HepG2 (cell line): Measurements from ENCODE around the gene CDYL2. TPM values are rescaled to one million over a fixed set of nuclear protein-coding genes. Genes with fewer than 3 reads are reported as not detected.

Source experiments
- ATAC-seq: fragments of 200-7000 bp; cut with Tn5 transposase; 3 replicates; pipeline ENCODE4 v1.9.1; 2020; ENCODE audit warnings: mild to moderate bottlenecking, moderate library complexity
- BruUV-seq: library from RNA; stranded (reverse); fragments of 400-500 nt; replicated peaks from 2 replicates; lab custom pipeline; 2021; lab: Mats Ljungman, UMichigan
- CTCF ChIA-PET: fragments of 300-600 bp; formaldehyde crosslinking; extraction: SDS; loops from one replicate; lab custom pipeline; 2021; ENCODE audit warnings: low total read pairs, inconsistent platforms, low intra/inter-chr PET ratio; lab: Yijun Ruan, JAX
- POLR2A ChIA-PET: fragments of 350-600 bp; sonication (Branson Sonifier 250); formaldehyde crosslinking; loops from one replicate; lab custom pipeline; 2020; ENCODE audit warnings: antibody characterized with exemption, inconsistent platforms; lab: Yijun Ruan, JAX
- DNase-seq: peaks from one replicate; pipeline ENCODE4 v3.0.0-alpha.2; 2015; ENCODE audit warnings: low spot score
- FAIRE-seq: peaks from 3 replicates; lab custom pipeline; 2011; peaks lifted over from hg19 to GRCh38; lab: Jason Lieb, UNC
- H2AFZ ChIP-seq: one replicate; pipeline ENCODE4 v1.6.1; 2011; ENCODE audit warnings: low read length, inconsistent platforms
- H3K27ac ChIP-seq: fragments of 300-600 bp; 3 replicates; pipeline ENCODE4 v1.8.0; 2011; ENCODE audit warnings: mixed run types, mild to moderate bottlenecking, mixed read lengths, low read length, inconsistent platforms; ENCODE audit not compliant: insufficient read depth; ENCODE audit errors: extremely low read length
- H3K27me3 ChIP-seq, 2 experiments: fragments of 200-600 bp in 1 of 2; 2 replicates in 1 of 2; 3 replicates in 1 of 2; pipeline versions ENCODE4 v1.6.0 to v1.8.0; 2011; ENCODE audit warnings: low read length in 2 of 2, mild to moderate bottlenecking in 2 of 2, moderate library complexity in 2 of 2, inconsistent platforms in 1 of 2; ENCODE audit not compliant: insufficient read depth in 2 of 2, control insufficient read depth in 1 of 2
- H3K36me3 ChIP-seq, 2 experiments: fragments of 200-600 bp in 1 of 2; replicated peaks in 1 of 2; 2 replicates in 1 of 2; 3 replicates in 1 of 2; pipeline versions ENCODE4 v1.5.1 to v1.8.0; 2011; ENCODE audit warnings: low read length in 2 of 2, inconsistent platforms in 1 of 2; ENCODE audit not compliant: insufficient read depth in 2 of 2, control insufficient read depth in 1 of 2
- H3K4me1 ChIP-seq: 2 replicates; pipeline ENCODE4 v1.5.1; 2012; ENCODE audit warnings: low read length, inconsistent platforms; ENCODE audit not compliant: insufficient read depth
- H3K4me2 ChIP-seq: 2 replicates; pipeline ENCODE4 v1.6.0; 2011; ENCODE audit warnings: low read depth, low read length, inconsistent platforms
- H3K4me3 ChIP-seq, 3 experiments: fragments of 200-600 bp in 1 of 3; sonication (generic), shearing (Covaris generic) in 1 of 3; replicated peaks in 1 of 3; 2 replicates each; pipeline ENCODE4 v1.5.1; 2011 to 2016; ENCODE audit warnings: low read length in 3 of 3, inconsistent platforms in 2 of 3, low read depth in 2 of 3, mild to moderate bottlenecking in 2 of 3, control low read depth in 1 of 3, mixed read lengths in 1 of 3; ENCODE audit not compliant: insufficient read depth in 1 of 3
- H3K79me2 ChIP-seq: one replicate; pipeline ENCODE4 v1.6.1; 2011; ENCODE audit warnings: low read length, inconsistent platforms; ENCODE audit not compliant: insufficient read depth
- H3K9ac ChIP-seq: 2 replicates; pipeline ENCODE4 v1.6.0; 2011; ENCODE audit warnings: mild to moderate bottlenecking, low read depth, low read length, inconsistent platforms; ENCODE audit not compliant: insufficient read depth
- H3K9me3 ChIP-seq: 2 replicates; pipeline ENCODE4 v1.5.1; 2012; ENCODE audit warnings: mild to moderate bottlenecking, low read length
- H4K20me1 ChIP-seq: 2 replicates; pipeline ENCODE4 v1.6.0; 2011; ENCODE audit warnings: inconsistent platforms, mild to moderate bottlenecking, low read length, moderate library complexity; ENCODE audit not compliant: insufficient read depth
- AGO1 ChIP-seq: fragments of 200-400 bp; formaldehyde crosslinking; IDR thresholded peaks from 2 replicates; pipeline ENCODE4 v1.6.1; 2017; ENCODE audit warnings: mild to moderate bottlenecking, low read depth, low read length, moderate library complexity; ENCODE audit not compliant: poor library complexity, severe bottlenecking
- ARNT ChIP-seq: fragments of 450-650 bp; IDR thresholded peaks from 2 replicates; pipeline ENCODE4 v1.6.1; 2017
- BCL6 ChIP-seq: IDR thresholded peaks from 2 replicates; pipeline ENCODE4 v1.6.1; 2016; ENCODE audit warnings: missing genetic modification reagents, missing compliant biosample characterization
- IRF1 ChIP-seq: sonication (generic); formaldehyde crosslinking; IDR thresholded peaks from 2 replicates; pipeline ENCODE4 v1.4.0; 2020; ENCODE audit warnings: low read depth, mild to moderate bottlenecking, missing genetic modification reagents
- IRF2 ChIP-seq: IDR thresholded peaks from 2 replicates; pipeline ENCODE4 v1.6.1; 2018; ENCODE audit warnings: missing genetic modification reagents, missing compliant biosample characterization
- ISL2 ChIP-seq: sonication (generic); formaldehyde crosslinking; IDR thresholded peaks from 2 replicates; pipeline ENCODE4 v1.5.0; 2020; ENCODE audit warnings: missing genetic modification reagents
- KDM1A ChIP-seq: IDR thresholded peaks from 2 replicates; pipeline ENCODE4 v1.6.1; 2016; ENCODE audit warnings: missing compliant biosample characterization
- NFE2L2 ChIP-seq: fragments of 150-350 bp; IDR thresholded peaks from 2 replicates; pipeline ENCODE4 v1.6.1; 2014; ENCODE audit warnings: low read length
- SCMH1 ChIP-seq: sonication (generic); formaldehyde crosslinking; IDR thresholded peaks from 2 replicates; pipeline ENCODE4 v1.9.0; 2021; ENCODE audit warnings: missing genetic modification reagents, mild to moderate bottlenecking, borderline replicate concordance
- ZNF17 ChIP-seq: sonication (generic); formaldehyde crosslinking; IDR thresholded peaks from 2 replicates; pipeline ENCODE4 v1.5.0; 2020; ENCODE audit warnings: mild to moderate bottlenecking, missing genetic modification reagents
- ZNF337 ChIP-seq: sonication (generic); formaldehyde crosslinking; IDR thresholded peaks from 2 replicates; pipeline ENCODE4 v1.5.1; 2020; ENCODE audit warnings: missing genetic modification reagents, low read depth, mild to moderate bottlenecking, borderline replicate concordance
- ZNF362 ChIP-seq: sonication (generic); formaldehyde crosslinking; IDR thresholded peaks from 2 replicates; pipeline ENCODE4 v1.4.0; 2020; ENCODE audit warnings: missing genetic modification reagents, mild to moderate bottlenecking, borderline replicate concordance
- ZNF660 ChIP-seq: sonication (generic); formaldehyde crosslinking; IDR thresholded peaks from 2 replicates; pipeline ENCODE4 v1.5.1; 2020; ENCODE audit warnings: mild to moderate bottlenecking, low read depth, missing genetic modification reagents, borderline replicate concordance
- WGBS: methylation state at CpG from one replicate; pipeline ENCODE4 v1.1.6; 2017; ENCODE audit warnings: low lambda C conversion rate; 5-methylcytosine and 5-hydroxymethylcytosine counted together
- in situ Hi-C: cut with HindIII; loops from 2 replicates; pipeline ENCODE4 v1.10.0; 2017; ENCODE audit warnings: low pct_unique_long_range_greater_than_20kb; ENCODE audit not compliant: extremely low pct_ligation_motif_present
- intact Hi-C: fragments of 100-400 bp; cut with micrococcal nuclease; formaldehyde crosslinking; loops from one replicate; pipeline ENCODE4 v1.10.0; 2022; ENCODE audit not compliant: unreplicated experiment
- polyA plus RNA-seq, 8 experiments: library from polyadenylated mRNA; depleted of rRNA in 3 of 8; stranded (reverse) in 7 of 8; unstranded in 1 of 8; fragments of >200 nt; fragmentation: Illumina TruSeq in 4 of 8; extraction: Trizol in 4 of 8; gene quantifications; 2 replicates each; pipeline versions ENCODE4 v1.2.1 to v1.2.3, GENCODE V29; 2011 to 2016; ENCODE audit warnings: low read depth in 4 of 8, missing spikeins in 1 of 8, mixed read lengths in 1 of 8; ENCODE audit not compliant: insufficient read depth in 1 of 8
- total RNA-seq, 5 experiments: library from RNA; depleted of rRNA; stranded (reverse); fragments of >200 nt; fragmentation: Illumina TruSeq; extraction: Trizol; gene quantifications; 2 replicates each; pipeline ENCODE4 v1.2.3, GENCODE V29; 2016; ENCODE audit warnings: low read depth in 1 of 5

The CDYL2 gene
- total and polyA plus RNA-seq, 2 of the 13 experiments (the other 11 are each of a cell fraction or from before 2014, with no cell fraction given): 0.07 to 0.35 TPM

- TF ChIP-seq ZNF17 (CRISPR knock-in tag) (no peak), KDM1A (no peak), ARNT (no peak)
These were observed 83.5 kb downstream of the CDYL2 start (continued) for GRCh38 chr16:80720804-80721371.

- H2AFZ ChIP-seq: no peak overlapping the region
- no peak overlapping the region for H3K27ac ChIP-seq
- H3K27me3 ChIP-seq: no peaks in the 10 kb centered on the region
- POLR2A ChIA-PET: no interaction called here
- in situ Hi-C loops (no loop called here), intact Hi-C loops (no loop called here)
- CTCF ChIA-PET: no interaction called here
- H3K4me3 ChIP-seq: no peak overlapping the region
- FAIRE-seq (no peak), ATAC-seq (no peak), DNase-seq (no peak)
- 38% methylated on average over 2 of the region's 2 CpGs for WGBS
- no peak overlapping the region for H3K4me2 ChIP-seq
- H3K36me3 ChIP-seq: no peaks in the 10 kb centered on the region
- no TSS peak for BruUV-seq
- H4K20me1 ChIP-seq: no peaks in the 10 kb centered on the region
- no peaks in the 10 kb centered on the region; the same call in 1 of the 2 replicates for H3K9me3 ChIP-seq
- no peaks in the 10 kb centered on the region for H3K79me2 ChIP-seq
- H3K9ac ChIP-seq: no peak overlapping the region
- TF ChIP-seq SCMH1 (CRISPR knock-in tag) (no peak), ISL2 (no peak), AGO1 (no peak), ZNF337 (CRISPR knock-in tag) (no peak), IRF2 (CRISPR knock-in tag) (no peak), IRF1 (CRISPR knock-in tag) (no peak), NFE2L2 (no peak), BCL6 (no peak), ZNF660 (CRISPR knock-in tag) (no peak), ZNF362 (CRISPR knock-in tag) (no peak)
- H3K4me1 ChIP-seq: no peaks in the 10 kb centered on the region
These were observed 84.8 kb downstream of the CDYL2 start for GRCh38 chr16:80719573-80719972.
